Jurkat, Clone E6-1 (cell line): Measurements from ENCODE around the gene CHD9NB. TPM values are rescaled to one million over a fixed set of nuclear protein-coding genes. Genes with fewer than 3 reads are reported as not detected.

Experiments
- DNase-seq: peaks from one replicate; pipeline ENCODE4 v3.0.0-alpha.2; 2011; ENCODE audit warnings: low read depth, low spot score
- H3K4me3 ChIP-seq: 2 replicates; pipeline ENCODE4 v1.5.1; 2011; ENCODE audit warnings: mild to moderate bottlenecking, low read length, control low read depth, moderate library complexity
- polyA plus RNA-seq: library from polyadenylated mRNA; unstranded; fragments of >200 nt; gene quantifications from one replicate; pipeline ENCODE4 v1.2.1, GENCODE V29; 2012; ENCODE audit warnings: missing spikeins; ENCODE audit not compliant: insufficient read length, insufficient read depth

The CHD9NB gene
- polyA plus RNA-seq, result not detected

GRCh38 chr16:53052519-53053501 is at the start of gene CHD9NB:
Gene CHD9NB, minus strand, starts transcription at chr16:53052897. Its CDS starts 8,739 bp downstream, at chr16:53044158.
- no peak within 1 kb of the TSS for H3K4me3 ChIP-seq
- DNase-seq, result no peak

- DNase-seq, result no peak
- H3K4me3 ChIP-seq, result no peak overlapping the region
Measured at GRCh38 chr16:53100889-53101288, 48.2 kb upstream of the CHD9NB start.

GRCh38 chr16:53100131-53100748 is 47.5 kb upstream of the CHD9NB start:
- H3K4me3 ChIP-seq, result peak overlapping the region; percentile 60
- DNase-seq, result no peak

- DNase-seq, result peak; percentile 54
Measured at GRCh38 chr16:53099318-53100130, 46.8 kb upstream of the CHD9NB start.

GRCh38 chr16:53098526-53099317 is 46.0 kb upstream of the CHD9NB start:
- peak; percentile 56 for DNase-seq
- H3K4me3 ChIP-seq, result peak overlapping the region; percentile 60

More at GRCh38 chr16:53099318-53100130, 46.8 kb upstream of the CHD9NB start:
- peak overlapping the region; percentile 60 for H3K4me3 ChIP-seq

GRCh38 chr16:53097190-53097589 is 44.5 kb upstream of the CHD9NB start:
- H3K4me3 ChIP-seq, result no peak overlapping the region

GRCh38 chr16:53094013-53094630 is 41.4 kb upstream of the CHD9NB start:
- peak; percentile 21 for DNase-seq

More at GRCh38 chr16:53097190-53097589, 44.5 kb upstream of the CHD9NB start:
- no peak for DNase-seq

GRCh38 chr16:53093162-53093744 is 40.6 kb upstream of the CHD9NB start:
- DNase-seq, result no peak
- H3K4me3 ChIP-seq, result no peak overlapping the region

More at GRCh38 chr16:53094013-53094630, 41.4 kb upstream of the CHD9NB start:
- H3K4me3 ChIP-seq, result no peak overlapping the region

- no peak for DNase-seq
- H3K4me3 ChIP-seq, result no peak overlapping the region
Measured at GRCh38 chr16:53092284-53092683, 39.6 kb upstream of the CHD9NB start.

- no peak overlapping the region for H3K4me3 ChIP-seq
- no peak for DNase-seq
Measured at GRCh38 chr16:53091466-53092211, 38.9 kb upstream of the CHD9NB start.

GRCh38 chr16:53090591-53091411 is 38.1 kb upstream of the CHD9NB start:
- DNase-seq, result no peak
- H3K4me3 ChIP-seq, result no peak overlapping the region

- DNase-seq, result no peak
- H3K4me3 ChIP-seq, result no peak overlapping the region
Measured at GRCh38 chr16:53090286-53090590, 37.5 kb upstream of the CHD9NB start.

- no peak for DNase-seq
- no peak overlapping the region for H3K4me3 ChIP-seq
Measured at GRCh38 chr16:53089434-53090285, 37.0 kb upstream of the CHD9NB start.

GRCh38 chr16:53087101-53087500 is 34.4 kb upstream of the CHD9NB start:
- no peak overlapping the region for H3K4me3 ChIP-seq
- DNase-seq, result no peak

GRCh38 chr16:53085931-53086421 is 33.3 kb upstream of the CHD9NB start:
- H3K4me3 ChIP-seq, result no peak overlapping the region
- DNase-seq, result no peak
